ENCODE measurements around the gene FBXW10B.
"Not testable (repeated sequence)": the region's sequence is repeated elsewhere in the genome, so short reads cannot be mapped to it uniquely, and the experiment has no call there.

GRCh38 chr17:15576848-15577247, 42.7 kb downstream of the FBXW10B start:
- not testable (repeated sequence) for TF ChIP-seq SPI1 (IDR thresholded peaks at IDR 0.05; ENCODE audit: low read depth, low read length); POLR2AphosphoS5 (IDR thresholded peaks at IDR 0.05; ENCODE audit: low read depth, low read length); POLR2A (IDR thresholded peaks at IDR 0.05; ENCODE audit: low read depth, low read length); TAF1 (IDR thresholded peaks at IDR 0.05; ENCODE audit: low read depth, low read length); PAX5 (IDR thresholded peaks at IDR 0.05; ENCODE audit: insufficient read depth, low read length, severe bottlenecking); POU2F2 (IDR thresholded peaks at IDR 0.05; ENCODE audit: low read depth, low read length)
